Fibroblast of the aortic adventitia (primary cell): Measurements from ENCODE around the gene GALNT6. TPM values are rescaled to one million over a fixed set of nuclear protein-coding genes. Genes with fewer than 3 reads are reported as not detected.

Experiments used
- DNase-seq: peaks from one replicate; pipeline ENCODE4 v3.0.0-alpha.2; 2010; ENCODE audit warnings: low read depth
- H3K4me3 ChIP-seq: 2 replicates; pipeline ENCODE4 v1.5.1; 2011; ENCODE audit warnings: low read depth, mild to moderate bottlenecking, control low read depth, low read length, moderate library complexity
- CTCF ChIP-seq: IDR thresholded peaks from 2 replicates; pipeline ENCODE4 v1.5.1; 2011; ENCODE audit warnings: mild to moderate bottlenecking, low read length, control low read depth, inconsistent platforms; ENCODE audit not compliant: insufficient read depth
- total RNA-seq: library from RNA; depleted of rRNA; stranded (reverse); fragments of >200 nt; gene quantifications from 2 replicates; pipeline ENCODE4 v1.2.3, GENCODE V29; 2012; ENCODE audit warnings: low replicate concordance

The GALNT6 gene
- total RNA-seq, 1 donor: 22.1 TPM

DNA sequence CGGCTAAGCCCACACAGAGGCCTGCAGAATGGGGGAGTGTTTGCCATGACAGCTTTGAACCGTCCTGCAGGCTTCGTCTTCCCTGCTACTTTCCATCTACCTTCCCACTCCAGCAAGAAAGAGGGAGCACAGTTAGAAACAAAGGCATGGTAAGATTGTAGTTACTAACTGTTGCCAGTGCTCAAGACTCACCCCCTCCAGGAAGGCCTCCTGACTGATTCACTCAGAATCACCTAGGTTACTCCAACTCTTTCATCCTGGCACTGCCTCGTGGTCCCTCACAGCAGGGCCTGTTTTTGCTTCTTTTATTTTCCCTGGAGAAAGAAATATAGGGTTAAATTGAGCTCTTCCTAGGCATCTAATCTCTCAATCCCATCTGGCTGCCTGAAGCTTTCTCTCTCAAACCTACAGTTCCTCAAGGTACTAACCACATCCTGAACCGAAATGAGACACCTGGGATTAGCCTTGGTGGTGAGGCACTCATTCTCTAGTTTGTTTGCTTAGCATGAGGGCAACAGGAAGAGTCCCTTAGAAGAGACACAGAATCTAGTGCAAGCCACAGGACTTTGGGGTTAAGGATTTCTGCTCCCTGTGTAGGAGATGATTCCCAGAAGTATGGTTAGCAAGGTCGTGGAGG is 7.8 kb downstream of the GALNT6 start:
- no peak for DNase-seq
- no peak overlapping the region for H3K4me3 ChIP-seq
- no peak for TF ChIP-seq CTCF

DNA sequence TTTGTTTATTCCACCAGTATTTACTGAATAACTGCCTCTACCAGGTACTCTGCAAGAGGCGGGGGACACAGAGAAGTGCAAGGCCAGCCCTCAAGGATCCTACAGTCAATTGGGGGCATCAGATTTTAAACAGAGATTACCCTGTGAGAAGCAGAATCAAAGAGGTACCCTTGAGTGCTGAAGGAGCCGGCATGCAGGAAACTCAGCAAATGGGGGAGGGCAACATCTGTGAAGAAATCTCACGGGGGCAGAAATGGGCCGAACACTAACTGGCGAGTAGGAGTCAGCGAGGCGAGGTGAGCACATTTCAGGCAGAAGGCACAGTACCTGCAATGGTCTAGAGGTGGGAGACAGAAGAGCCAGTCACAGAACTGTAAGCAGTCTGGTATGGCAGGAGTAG is 9.0 kb downstream of the GALNT6 start:
- no peak for TF ChIP-seq CTCF
- no peak overlapping the region for H3K4me3 ChIP-seq
- no peak for DNase-seq

GRCh38 chr12:51381226-51382079 is 9.8 kb downstream of the GALNT6 start:
- no peak overlapping the region for H3K4me3 ChIP-seq
- TF ChIP-seq CTCF: no peak
- peak; percentile 72 for DNase-seq

- DNase-seq: no peak
- TF ChIP-seq CTCF: no peak
- H3K4me3 ChIP-seq: no peak overlapping the region
Observed at GRCh38 chr12:51379571-51379970, 11.6 kb downstream of the GALNT6 start.

GRCh38 chr12:51378749-51379148 is 12.5 kb downstream of the GALNT6 start:
- DNase-seq: no peak
- TF ChIP-seq CTCF: no peak
- H3K4me3 ChIP-seq: no peak overlapping the region

GRCh38 chr12:51377099-51377984 is 13.9 kb downstream of the GALNT6 start:
- DNase-seq: peak; percentile 60
- TF ChIP-seq CTCF: no peak
- no peak overlapping the region for H3K4me3 ChIP-seq
